Uterus (tissue), 2 donors: ENCODE data around the gene HOXA10.

Experiments used
- CTCF ChIP-seq, 4 experiments: fragments of 200-600 bp in 2 of 4; fragments of 450-650 bp in 2 of 4; sonication (generic) in 2 of 4; IDR thresholded peaks; one replicate each; pipeline ENCODE4 v1.5.1; 2016 to 2019; ENCODE audit warnings: antibody characterized with exemption in 4 of 4, mild to moderate bottlenecking in 2 of 4, moderate library complexity in 1 of 4
- POLR2A ChIP-seq, 2 donors: fragments of 450-650 bp; IDR thresholded peaks; one replicate each; pipeline ENCODE4 v1.6.1; 2016; ENCODE audit warnings: antibody characterized with exemption in 2 of 2, mild to moderate bottlenecking in 1 of 2, moderate library complexity in 1 of 2

GRCh38 chr7:27211084-27211446 lies 36.9 kb upstream of the HOXA10 start:
- no peak for TF ChIP-seq CTCF (IDR thresholded peaks at IDR 0.05)
- no peak for TF ChIP-seq POLR2A (IDR thresholded peaks at IDR 0.05)
